ENCODE measurements around the gene FRMD4A. TPM values are rescaled to one million over a fixed set of nuclear protein-coding genes. Genes with fewer than 3 reads are reported as not detected.

FRMD4A gene
- total and polyA plus RNA-seq, 2 of the 4 experiments (the other 2 are of a cell fraction) = 30.3 to 68.8 TPM

DNA sequence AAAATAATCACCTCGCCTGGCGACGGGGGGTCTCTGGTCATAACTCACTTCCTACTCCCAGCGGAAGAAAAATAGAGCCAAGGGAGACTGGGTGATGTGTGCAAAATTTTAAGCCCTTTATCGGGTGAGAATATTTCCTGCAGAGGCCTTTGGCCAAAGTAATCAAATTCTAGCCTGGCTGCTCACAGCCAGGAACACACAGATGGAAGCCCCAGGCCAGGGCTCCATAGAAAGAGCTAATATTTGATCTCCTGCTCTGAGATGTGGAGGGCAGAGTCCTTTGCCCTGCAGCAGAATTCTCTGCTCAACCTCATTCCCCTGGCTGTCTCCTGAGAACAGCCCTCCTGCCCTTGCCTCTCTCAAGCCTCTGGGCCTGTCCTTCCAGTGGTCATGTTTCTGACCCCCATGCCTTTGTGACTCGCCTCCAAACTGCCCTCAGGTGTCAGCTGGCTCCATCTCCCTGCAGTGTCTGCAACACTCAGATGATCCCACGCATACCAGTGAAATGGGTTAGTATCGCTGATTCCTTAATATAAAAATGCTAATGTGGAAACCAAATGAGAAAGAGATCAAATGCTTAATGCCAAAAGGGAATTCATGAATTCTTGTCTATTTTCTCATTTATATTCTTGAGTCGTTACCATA is 34.5 kb downstream of the FRMD4A start:
- Histone ChIP-seq H3K4me1 (ENCODE audit: control insufficient read depth, insufficient read depth, low read length) (no peaks in the 10 kb centered on the region; the same call in 1 of the 2 replicates), H3K56ac (ENCODE audit: extremely low read depth, insufficient read depth, low read length) (no peak overlapping the region), H2BK20ac (ENCODE audit: low read depth, low read length) (no peak overlapping the region), H3K4ac (ENCODE audit: low read depth, low read length) (no peak overlapping the region), H2AK9ac (replicated peaks; ENCODE audit: low read depth, low read length, poor library complexity) (no peak overlapping the region), H2BK120ac (ENCODE audit: low read depth, low read length) (no peak overlapping the region), H3K27ac (ENCODE audit: insufficient read depth, low read length) (no peak overlapping the region), H3K18ac (ENCODE audit: low read depth, low read length) (no peak overlapping the region), H2AK5ac (ENCODE audit: low read depth, low read length) (no peak overlapping the region), H4K20me1 (ENCODE audit: insufficient read depth, low read length) (no peaks in the 10 kb centered on the region), H3K4me3 (ENCODE audit: insufficient read depth, low read depth, low read length) (no peak overlapping the region), H3K9me3 (ENCODE audit: control insufficient read depth, insufficient read depth, low read length) (peaks cover 2% of the 10 kb centered on the region), H3K9ac (ENCODE audit: low read depth, low read length) (no peak overlapping the region), H3K9me1 (ENCODE audit: insufficient read depth, low read length) (peaks cover 4% of the 10 kb centered on the region; the same call in 1 of the 2 replicates), H2AFZ (replicated peaks; ENCODE audit: low read length, poor library complexity) (no peak overlapping the region), H3K36me3 (ENCODE audit: control insufficient read depth, insufficient read depth, low read length) (no peaks in the 10 kb centered on the region), H2BK15ac (ENCODE audit: low read depth, low read length) (no peak overlapping the region), H2BK5ac (ENCODE audit: low read depth, low read length, poor library complexity, severe bottlenecking) (no peak overlapping the region), H3K27me3 (ENCODE audit: control insufficient read depth, insufficient read depth, low read length) (peaks cover 52% of the 10 kb centered on the region), H3K14ac (replicated peaks; ENCODE audit: low read depth, low read length) (no peak overlapping the region), H3K4me2 (ENCODE audit: low read depth, low read length) (no peak overlapping the region), H3K79me1 (ENCODE audit: low read depth in 1 of 2, low read length in 2 of 2) (no peaks in the 10 kb centered on the region), H4K8ac (ENCODE audit: low read depth in 2 of 2, low read length in 2 of 2) (no peak overlapping the region), H4K91ac (ENCODE audit: insufficient read depth, low read depth, low read length) (no peak overlapping the region; the same call in 1 of the 2 replicates), H3K23ac (ENCODE audit: low read depth, low read length) (no peak overlapping the region), H4K5ac (ENCODE audit: low read depth, low read length) (no peak overlapping the region)
- no peak for ATAC-seq (ENCODE audit: low read depth)
- dilution Hi-C loops (cut with HindIII; ENCODE audit: low sequenced_read_pairs, unreplicated experiment) (no loop called here), in situ Hi-C loops (cut with MboI; ENCODE audit: low sequenced_read_pairs) (no loop called here), intact Hi-C loops (cut with micrococcal nuclease) (no loop called here)
- TF ChIP-seq, protein P1, sequence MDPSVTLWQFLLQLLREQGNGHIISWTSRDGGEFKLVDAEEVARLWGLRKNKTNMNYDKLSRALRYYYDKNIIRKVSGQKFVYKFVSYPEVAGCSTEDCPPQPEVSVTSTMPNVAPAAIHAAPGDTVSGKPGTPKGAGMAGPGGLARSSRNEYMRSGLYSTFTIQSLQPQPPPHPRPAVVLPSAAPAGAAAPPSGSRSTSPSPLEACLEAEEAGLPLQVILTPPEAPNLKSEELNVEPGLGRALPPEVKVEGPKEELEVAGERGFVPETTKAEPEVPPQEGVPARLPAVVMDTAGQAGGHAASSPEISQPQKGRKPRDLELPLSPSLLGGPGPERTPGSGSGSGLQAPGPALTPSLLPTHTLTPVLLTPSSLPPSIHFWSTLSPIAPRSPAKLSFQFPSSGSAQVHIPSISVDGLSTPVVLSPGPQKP (IDR thresholded peaks at IDR 0.05; ENCODE audit: borderline replicate concordance, low read depth, low read length) = no peak
- TF ChIP-seq MAZ (IDR thresholded peaks at IDR 0.05; ENCODE audit: borderline replicate concordance, low read depth, low read length) (no peak), MAFK (IDR thresholded peaks at IDR 0.05; ENCODE audit: low read depth, low read length) (no peak), FOS (IDR thresholded peaks at IDR 0.05; ENCODE audit: low read depth, low read length) (no peak), RFX5 (IDR thresholded peaks at IDR 0.05; ENCODE audit: low read depth, low read length) (no peak), BHLHE40 (IDR thresholded peaks at IDR 0.05; ENCODE audit: low read depth, low read length) (no peak), MXI1 (IDR thresholded peaks at IDR 0.05; ENCODE audit: borderline replicate concordance, low read depth, low read length) (no peak), POLR2A (IDR thresholded peaks at IDR 0.05; ENCODE audit: low read depth, low read length) (no peak)
- TF ChIP-seq, protein P2, sequence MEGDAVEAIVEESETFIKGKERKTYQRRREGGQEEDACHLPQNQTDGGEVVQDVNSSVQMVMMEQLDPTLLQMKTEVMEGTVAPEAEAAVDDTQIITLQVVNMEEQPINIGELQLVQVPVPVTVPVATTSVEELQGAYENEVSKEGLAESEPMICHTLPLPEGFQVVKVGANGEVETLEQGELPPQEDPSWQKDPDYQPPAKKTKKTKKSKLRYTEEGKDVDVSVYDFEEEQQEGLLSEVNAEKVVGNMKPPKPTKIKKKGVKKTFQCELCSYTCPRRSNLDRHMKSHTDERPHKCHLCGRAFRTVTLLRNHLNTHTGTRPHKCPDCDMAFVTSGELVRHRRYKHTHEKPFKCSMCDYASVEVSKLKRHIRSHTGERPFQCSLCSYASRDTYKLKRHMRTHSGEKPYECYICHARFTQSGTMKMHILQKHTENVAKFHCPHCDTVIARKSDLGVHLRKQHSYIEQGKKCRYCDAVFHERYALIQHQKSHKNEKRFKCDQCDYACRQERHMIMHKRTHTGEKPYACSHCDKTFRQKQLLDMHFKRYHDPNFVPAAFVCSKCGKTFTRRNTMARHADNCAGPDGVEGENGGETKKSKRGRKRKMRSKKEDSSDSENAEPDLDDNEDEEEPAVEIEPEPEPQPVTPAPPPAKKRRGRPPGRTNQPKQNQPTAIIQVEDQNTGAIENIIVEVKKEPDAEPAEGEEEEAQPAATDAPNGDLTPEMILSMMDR (conservative IDR thresholded peaks at IDR 0.05; ENCODE audit: low read depth, low read length) = no peak
- DNase-seq = no peak
- CTCF ChIA-PET = interaction anchor here (0.6 kb wide), 1 partner anchor 170 kb away, joined by 3 read pairs; no protein-coding TSS in a partner anchor
- POLR2A ChIA-PET (ENCODE audit: unreplicated experiment) = interaction anchor here (0.6 kb wide), 1 partner anchor 1010 kb away, joined by 10 read pairs; no protein-coding TSS in a partner anchor
- no TSS peak for BruUV-seq (replicated peaks)
- WGBS, 2 experiments (ENCODE audit: extremely low coverage in 2 of 2, insufficient read length in 1 of 2) = no CpG with 5 or more reads among the region's 9 CpGs

Measured in IMR-90 (cell line).